Astrocyte (in vitro differentiated cells and primary cell): ENCODE measurements around the gene CAV1. TPM values are rescaled to one million over a fixed set of nuclear protein-coding genes. Genes with fewer than 3 reads are reported as not detected.

Experiments
- DNase-seq: peaks from one replicate; pipeline ENCODE4 v3.0.0-alpha.2; 2010; ENCODE audit warnings: low read depth
- FAIRE-seq: peaks from 2 replicates; lab custom pipeline; 2011; peaks lifted over from hg19 to GRCh38; lab: Jason Lieb, UNC
- H2AFZ ChIP-seq: 2 replicates; pipeline ENCODE4 v1.6.0; 2012; ENCODE audit warnings: low read depth, low read length, inconsistent platforms
- H3K27ac ChIP-seq: 2 replicates; pipeline ENCODE4 v1.5.1; 2011; ENCODE audit warnings: low read depth, low read length, inconsistent platforms
- H3K27me3 ChIP-seq: 2 replicates; pipeline ENCODE4 v1.6.0; 2011; ENCODE audit warnings: low read length, inconsistent platforms; ENCODE audit not compliant: insufficient read depth
- H3K36me3 ChIP-seq: 2 replicates; pipeline ENCODE4 v1.5.1; 2011; ENCODE audit warnings: low read length, inconsistent platforms; ENCODE audit not compliant: insufficient read depth
- H3K4me1 ChIP-seq: 2 replicates; pipeline ENCODE4 v1.5.1; 2011; ENCODE audit warnings: low read length, inconsistent platforms; ENCODE audit not compliant: insufficient read depth
- H3K4me2 ChIP-seq: 2 replicates; pipeline ENCODE4 v1.6.0; 2012; ENCODE audit warnings: low read length, inconsistent platforms
- H3K4me3 ChIP-seq: 2 replicates; pipeline ENCODE4 v1.5.1; 2011; ENCODE audit warnings: low read depth, mild to moderate bottlenecking, low read length, inconsistent platforms; ENCODE audit not compliant: insufficient read depth
- H3K79me2 ChIP-seq: 2 replicates; pipeline ENCODE4 v1.6.0; 2012; ENCODE audit warnings: mild to moderate bottlenecking, low read length, inconsistent platforms; ENCODE audit not compliant: insufficient read depth
- H3K9ac ChIP-seq: 2 replicates; pipeline ENCODE4 v1.6.0; 2012; ENCODE audit warnings: mild to moderate bottlenecking, low read length, inconsistent platforms
- H3K9me3 ChIP-seq: 2 replicates; pipeline ENCODE4 v1.5.1; 2012; ENCODE audit warnings: low read depth, mild to moderate bottlenecking, low read length, inconsistent platforms; ENCODE audit not compliant: insufficient read depth
- H4K20me1 ChIP-seq: 2 replicates; pipeline ENCODE4 v1.6.0; 2012; ENCODE audit warnings: low read length, inconsistent platforms; ENCODE audit not compliant: insufficient read depth
- H3K27ac Mint-ChIP-seq: one replicate; pipeline ENCODE4 v1.8.0; 2021; ENCODE audit warnings: mild to moderate bottlenecking, mixed read lengths; ENCODE audit not compliant: unreplicated experiment
- H3K27me3 Mint-ChIP-seq: one replicate; pipeline ENCODE4 v1.8.0; 2021; ENCODE audit warnings: low read depth, mixed read lengths; ENCODE audit not compliant: unreplicated experiment
- H3K36me3 Mint-ChIP-seq: one replicate; pipeline ENCODE4 v1.8.0; 2021; ENCODE audit warnings: low read depth, mixed read lengths; ENCODE audit not compliant: unreplicated experiment
- H3K4me1 Mint-ChIP-seq: one replicate; pipeline ENCODE4 v1.8.0; 2021; ENCODE audit warnings: low read depth, mixed read lengths; ENCODE audit not compliant: unreplicated experiment
- H3K4me3 Mint-ChIP-seq: one replicate; pipeline ENCODE4 v1.8.0; 2021; ENCODE audit warnings: mild to moderate bottlenecking, moderate library complexity, mixed read lengths; ENCODE audit not compliant: unreplicated experiment
- H3K9me3 Mint-ChIP-seq: one replicate; pipeline ENCODE4 v1.8.0; 2021; ENCODE audit warnings: mild to moderate bottlenecking, mixed read lengths; ENCODE audit not compliant: unreplicated experiment
- EZH2 ChIP-seq: IDR thresholded peaks from 2 replicates; pipeline ENCODE4 v1.6.1; 2012; ENCODE audit warnings: mild to moderate bottlenecking, low read length, inconsistent platforms; ENCODE audit not compliant: insufficient read depth
- total RNA-seq: library from RNA; stranded (reverse); gene quantifications from 2 replicates; pipeline ENCODE4 v1.2.1, GENCODE V29; 2021
- TF ChIP-seq, protein P1 (sequence below): IDR thresholded peaks from 2 replicates; pipeline ENCODE4 v1.5.1; 2011; ENCODE audit warnings: low read depth, mild to moderate bottlenecking, inconsistent platforms, low read length, moderate library complexity; ENCODE audit not compliant: insufficient read depth

Gene CAV1
- total RNA-seq, 1 donor from 2014 or later, result 472 TPM

DNA sequence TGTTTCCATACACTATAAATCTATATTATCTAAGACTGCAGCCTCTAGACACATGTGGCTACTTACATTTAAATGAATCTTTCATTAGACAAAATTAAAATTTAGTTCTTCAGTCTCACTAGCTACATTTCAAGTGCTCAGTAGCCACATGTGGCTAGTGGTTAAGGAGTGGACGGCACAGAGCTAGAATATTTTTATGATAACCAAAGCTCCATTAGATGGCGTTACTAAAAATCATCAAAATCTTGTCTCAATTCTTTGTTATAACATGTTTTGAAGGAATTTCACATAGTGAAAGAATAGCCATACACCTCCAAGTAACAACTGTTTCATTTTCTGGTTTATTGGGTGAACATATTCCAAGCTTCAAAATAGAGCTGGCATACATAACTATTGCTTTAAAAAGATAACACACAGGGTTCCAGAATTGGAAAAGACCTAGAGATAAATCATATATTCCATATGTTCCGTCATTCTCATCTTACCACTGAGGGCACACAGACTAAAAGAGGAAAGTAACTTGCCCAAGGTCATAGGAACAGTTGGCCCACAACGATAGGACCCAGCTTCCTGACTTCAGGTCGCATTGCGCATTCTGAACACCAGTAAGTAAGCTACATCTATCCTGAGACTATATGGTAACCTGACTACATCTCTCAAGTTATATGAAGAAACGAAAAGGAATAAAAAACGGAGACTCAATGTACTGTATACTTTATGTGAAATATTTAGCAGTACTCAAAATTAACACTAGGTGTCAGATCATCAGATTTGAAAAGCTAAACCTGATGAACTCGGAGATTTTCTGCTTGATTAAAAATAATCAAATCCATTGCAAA lies 66.6 kb downstream of the CAV1 start:
- H3K9me3 Mint-ChIP-seq, result no peaks in the 10 kb centered on the region
- FAIRE-seq, result peak; percentile 37
- H2AFZ ChIP-seq, result peak overlapping the region; percentile 65
- no peaks in the 10 kb centered on the region for H3K36me3 Mint-ChIP-seq
- H3K4me1 Mint-ChIP-seq, result peaks cover 14% of the 10 kb centered on the region
- H3K4me1 ChIP-seq, result peaks cover 12% of the 10 kb centered on the region
- H3K36me3 ChIP-seq, result no peaks in the 10 kb centered on the region
- H3K27ac Mint-ChIP-seq, result no peak overlapping the region
- TF ChIP-seq, protein P1, sequence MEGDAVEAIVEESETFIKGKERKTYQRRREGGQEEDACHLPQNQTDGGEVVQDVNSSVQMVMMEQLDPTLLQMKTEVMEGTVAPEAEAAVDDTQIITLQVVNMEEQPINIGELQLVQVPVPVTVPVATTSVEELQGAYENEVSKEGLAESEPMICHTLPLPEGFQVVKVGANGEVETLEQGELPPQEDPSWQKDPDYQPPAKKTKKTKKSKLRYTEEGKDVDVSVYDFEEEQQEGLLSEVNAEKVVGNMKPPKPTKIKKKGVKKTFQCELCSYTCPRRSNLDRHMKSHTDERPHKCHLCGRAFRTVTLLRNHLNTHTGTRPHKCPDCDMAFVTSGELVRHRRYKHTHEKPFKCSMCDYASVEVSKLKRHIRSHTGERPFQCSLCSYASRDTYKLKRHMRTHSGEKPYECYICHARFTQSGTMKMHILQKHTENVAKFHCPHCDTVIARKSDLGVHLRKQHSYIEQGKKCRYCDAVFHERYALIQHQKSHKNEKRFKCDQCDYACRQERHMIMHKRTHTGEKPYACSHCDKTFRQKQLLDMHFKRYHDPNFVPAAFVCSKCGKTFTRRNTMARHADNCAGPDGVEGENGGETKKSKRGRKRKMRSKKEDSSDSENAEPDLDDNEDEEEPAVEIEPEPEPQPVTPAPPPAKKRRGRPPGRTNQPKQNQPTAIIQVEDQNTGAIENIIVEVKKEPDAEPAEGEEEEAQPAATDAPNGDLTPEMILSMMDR, result peak; percentile 54
- no peak for TF ChIP-seq EZH2
- H3K9ac ChIP-seq, result no peak overlapping the region
- DNase-seq, result no peak
- H3K27me3 Mint-ChIP-seq, result peaks cover 5% of the 10 kb centered on the region
- H3K79me2 ChIP-seq, result no peaks in the 10 kb centered on the region
- no peaks in the 10 kb centered on the region for H4K20me1 ChIP-seq
- no peak overlapping the region for H3K4me3 ChIP-seq
- H3K9me3 ChIP-seq, result no peaks in the 10 kb centered on the region
- no peak overlapping the region for H3K4me3 Mint-ChIP-seq
- no peak overlapping the region for H3K27ac ChIP-seq
- H3K4me2 ChIP-seq, result peak overlapping the region; percentile 34
- no peaks in the 10 kb centered on the region for H3K27me3 ChIP-seq

DNA sequence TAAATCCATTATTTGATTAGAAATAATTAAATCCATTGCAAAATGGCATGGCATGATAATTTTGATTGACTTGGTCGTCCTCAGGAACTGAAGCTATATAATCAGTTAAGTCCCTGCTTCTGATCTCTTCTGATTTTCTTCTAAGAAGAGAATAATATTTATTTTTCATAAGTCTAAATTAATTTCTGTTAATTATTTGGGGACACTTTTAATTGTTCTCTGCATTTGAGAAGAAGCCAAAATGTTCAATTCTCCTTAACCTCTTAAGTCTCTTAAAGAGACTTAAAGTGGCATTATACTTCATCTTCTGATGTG lies 67.2 kb downstream of the CAV1 start:
- no peak overlapping the region for H3K27ac ChIP-seq
- Mint-ChIP-seq H3K4me3 (no peak overlapping the region), H3K36me3 (no peaks in the 10 kb centered on the region), H3K27ac (no peak overlapping the region), H3K9me3 (no peaks in the 10 kb centered on the region), H3K27me3 (peaks cover 5% of the 10 kb centered on the region), H3K4me1 (peaks cover 14% of the 10 kb centered on the region)
- H3K4me2 ChIP-seq, result no peak overlapping the region
- H2AFZ ChIP-seq, result no peak overlapping the region
- H3K79me2 ChIP-seq, result no peaks in the 10 kb centered on the region
- no peak overlapping the region for H3K9ac ChIP-seq
- no peaks in the 10 kb centered on the region for H4K20me1 ChIP-seq
- TF ChIP-seq EZH2, result no peak
- TF ChIP-seq, protein P1, result no peak
- H3K27me3 ChIP-seq, result no peaks in the 10 kb centered on the region
- peaks cover 12% of the 10 kb centered on the region for H3K4me1 ChIP-seq
- no peaks in the 10 kb centered on the region for H3K36me3 ChIP-seq
- no peak overlapping the region for H3K4me3 ChIP-seq
- FAIRE-seq (no peak), DNase-seq (no peak)
- H3K9me3 ChIP-seq, result no peaks in the 10 kb centered on the region

DNA sequence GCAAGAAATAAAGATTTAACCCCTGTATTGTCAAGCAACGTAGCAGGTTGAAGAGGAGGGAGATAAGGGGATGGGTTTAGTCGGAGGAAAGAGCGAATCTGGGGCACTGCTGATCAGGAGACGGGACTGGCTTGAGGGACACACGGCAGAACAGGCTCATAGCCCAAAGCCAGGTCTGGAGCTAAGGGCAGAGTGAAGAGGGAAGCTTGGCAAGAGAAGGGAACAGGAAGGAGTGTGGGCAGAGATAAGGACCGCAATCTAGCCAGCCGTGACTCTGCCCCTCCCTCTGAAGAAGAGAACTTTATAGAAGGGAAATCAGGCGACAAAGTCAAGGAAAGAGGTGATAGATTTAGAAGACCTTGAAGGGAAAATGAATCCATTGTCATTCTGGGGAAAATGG lies 67.6 kb downstream of the CAV1 start:
- H3K9me3 ChIP-seq, result no peaks in the 10 kb centered on the region
- TF ChIP-seq, protein P1, result no peak
- no peak for TF ChIP-seq EZH2
- Mint-ChIP-seq H3K9me3 (no peaks in the 10 kb centered on the region), H3K4me1 (peaks cover 14% of the 10 kb centered on the region), H3K27me3 (peaks cover 8% of the 10 kb centered on the region), H3K27ac (no peak overlapping the region), H3K4me3 (no peak overlapping the region), H3K36me3 (no peaks in the 10 kb centered on the region)
- no peaks in the 10 kb centered on the region for H3K27me3 ChIP-seq
- H4K20me1 ChIP-seq, result no peaks in the 10 kb centered on the region
- H3K4me1 ChIP-seq, result peaks cover 12% of the 10 kb centered on the region
- H3K4me2 ChIP-seq, result no peak overlapping the region
- no peaks in the 10 kb centered on the region for H3K36me3 ChIP-seq
- no peaks in the 10 kb centered on the region for H3K79me2 ChIP-seq
- H2AFZ ChIP-seq, result peak overlapping the region; percentile 16
- H3K27ac ChIP-seq, result no peak overlapping the region
- H3K9ac ChIP-seq, result no peak overlapping the region
- DNase-seq (no peak), FAIRE-seq (no peak)
- no peak overlapping the region for H3K4me3 ChIP-seq
